Measurements from ENCODE around the gene TBP. TPM values are rescaled to one million over a fixed set of nuclear protein-coding genes. Genes with fewer than 3 reads are reported as not detected.
A peak's percentile ranks its signal among the peaks of the same experiment; 100 is the strongest.

TBP gene
- total RNA-seq, 1 donor from 2014 or later: 21.6 TPM

DNA sequence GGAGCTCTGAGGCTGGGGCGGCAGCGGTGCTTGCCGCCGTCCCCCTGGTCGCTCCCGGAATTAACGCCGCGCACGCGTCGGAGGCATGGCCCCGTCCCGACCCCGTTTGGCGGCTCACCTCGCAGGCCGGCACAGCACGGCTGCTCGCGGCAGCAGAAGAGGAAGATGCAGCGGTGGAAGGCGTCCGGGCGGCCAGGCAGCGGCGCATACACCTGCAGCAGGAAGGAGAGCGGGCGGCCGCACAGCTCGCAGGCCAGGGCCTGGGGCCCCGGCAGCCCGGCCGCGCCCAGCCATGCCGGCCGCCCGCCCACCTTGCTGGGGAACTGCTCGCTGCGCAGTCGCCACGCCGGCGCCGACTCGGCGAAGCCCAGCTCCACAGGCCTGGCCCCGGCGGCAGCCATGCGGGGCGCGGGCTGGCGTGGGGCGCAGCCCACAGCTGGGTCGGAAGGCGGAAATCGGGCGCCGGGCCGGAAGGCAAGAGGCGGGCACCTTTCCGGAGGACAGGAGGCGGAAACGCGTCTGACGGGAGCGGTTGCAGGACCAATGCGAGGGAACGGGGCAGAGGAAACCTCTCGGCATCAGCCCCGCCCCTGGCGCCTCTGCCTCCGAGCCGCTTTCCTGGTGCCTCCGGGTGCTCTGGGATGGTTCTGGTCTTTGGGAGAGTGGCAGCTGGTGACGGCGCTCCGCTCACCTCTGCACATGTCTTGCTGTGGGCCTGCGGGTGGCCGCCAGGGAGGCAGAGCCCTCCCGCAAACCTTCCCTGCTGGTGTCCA lies 30.2 kb downstream of the TBP start, which contains the start of gene PDCD2:
PDCD2 (minus strand) TSS at position 457 of the 773 bp plus-strand sequence; CDS start at position 401, 56 bp downstream.
- ATAC-seq (ENCODE audit: low read depth) (peak; percentile 95), DNase-seq (peak; percentile 86)
- POLR2A ChIA-PET: interaction anchor here (0.7 to 2.0 kb wide), 6 partner anchors 15 to 883 kb away, joined by 3 to 40 read pairs (median 6); partner anchors contain the start of genes C6orf120, DYNLT2, ERMARD and PSMB1
- CTCF ChIA-PET: interaction anchor here (1.1 to 1.3 kb wide), 2 partner anchors 25 to 31 kb away, joined by 3 to 10 read pairs; partner anchors contain the start of genes PSMB1 and TBP
- Mint-ChIP-seq H3K9me3 (no peaks in the 10 kb centered on the region), H3K4me1 (peaks cover 20% of the 10 kb centered on the region), H3K36me3 (ENCODE audit: low read depth) (peaks cover 43% of the 10 kb centered on the region), H3K4me3 (peak within 1 kb of the TSS; percentile 98), H3K27ac (peak within 1 kb of the TSS; percentile 94), H3K27me3 (no peaks in the 10 kb centered on the region)
- TF ChIP-seq CTCF (IDR thresholded peaks at IDR 0.05): no peak
- intact Hi-C loops (cut with micrococcal nuclease): loop anchor here (1.0 to 10.0 kb wide), 5 partner anchors 30 to 882 kb away; partner anchors contain the start of genes C6orf120, DYNLT2, ERMARD and FAM120B

- peaks cover 38% of the 10 kb centered on the region for H3K36me3 Mint-ChIP-seq (ENCODE audit: low read depth)
- peaks cover 4% of the 10 kb centered on the region for H3K27me3 Mint-ChIP-seq
- no peak for ATAC-seq (ENCODE audit: low read depth)
- POLR2A ChIA-PET: interaction anchor here (1.1 to 2.0 kb wide), 3 partner anchors 32 to 883 kb away, joined by 3 to 40 read pairs (median 4); partner anchors contain the start of genes C6orf120, PSMB1, TBP and WDR27
- H3K4me3 Mint-ChIP-seq: peak overlapping the region; percentile 98
- intact Hi-C loops (cut with micrococcal nuclease): loop anchor here (1.0 to 10.0 kb wide), 5 partner anchors 31 to 883 kb away; partner anchors contain the start of genes C6orf120, DYNLT2, ERMARD and FAM120B
- H3K27ac Mint-ChIP-seq: peak overlapping the region; percentile 94
- peaks cover 20% of the 10 kb centered on the region for H3K4me1 Mint-ChIP-seq
- H3K9me3 Mint-ChIP-seq: no peaks in the 10 kb centered on the region
- CTCF ChIA-PET: interaction anchor here (1.1 to 1.3 kb wide), 2 partner anchors 26 to 31 kb away, joined by 3 to 10 read pairs; partner anchors contain the start of genes PSMB1 and TBP
- no peak for DNase-seq
- no peak for TF ChIP-seq CTCF (IDR thresholded peaks at IDR 0.05)
Measured at GRCh38 chr6:170584954-170585498, 30.9 kb downstream of the TBP start.

DNA sequence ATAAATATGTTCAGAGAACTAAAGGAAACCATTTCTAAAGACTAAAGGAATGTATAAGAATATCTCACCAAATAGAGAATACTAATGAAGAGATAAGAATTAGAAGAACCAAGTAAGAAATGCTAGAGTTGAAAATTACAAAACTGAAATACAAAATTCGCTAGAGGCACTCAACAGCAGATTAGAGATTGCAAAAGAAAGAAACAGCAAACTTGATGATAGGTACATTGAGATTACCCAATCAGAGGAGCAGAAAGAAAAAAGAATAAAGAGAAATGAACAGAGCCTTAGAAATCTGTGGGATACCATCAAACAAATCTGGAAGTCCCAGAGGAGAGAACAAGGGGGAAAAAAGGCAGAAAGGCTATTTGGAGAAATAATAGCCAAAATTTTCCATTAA lies 36.6 kb downstream of the TBP start:
- H3K4me3 Mint-ChIP-seq: no peak overlapping the region
- no peak for TF ChIP-seq CTCF (IDR thresholded peaks at IDR 0.05)
- ATAC-seq (ENCODE audit: low read depth): no peak
- peaks cover 31% of the 10 kb centered on the region for H3K9me3 Mint-ChIP-seq
- peaks cover 20% of the 10 kb centered on the region for H3K27me3 Mint-ChIP-seq
- peaks cover 7% of the 10 kb centered on the region for H3K36me3 Mint-ChIP-seq (ENCODE audit: low read depth)
- ChIA-PET POLR2A (no interaction called here), CTCF (no interaction called here)
- intact Hi-C loops (cut with micrococcal nuclease): no loop called here
- H3K27ac Mint-ChIP-seq: no peak overlapping the region
- no peaks in the 10 kb centered on the region for H3K4me1 Mint-ChIP-seq
- no peak for DNase-seq

GRCh38 chr6:170596426-170596825 lies 42.3 kb downstream of the TBP start:
- peaks cover 22% of the 10 kb centered on the region for H3K27me3 Mint-ChIP-seq

More at GRCh38 chr6:170596426-170596825, 42.3 kb downstream of the TBP start:
- Mint-ChIP-seq H3K9me3 (peaks cover 19% of the 10 kb centered on the region), H3K27ac (no peak overlapping the region), H3K4me3 (no peak overlapping the region), H3K4me1 (no peaks in the 10 kb centered on the region), H3K36me3 (ENCODE audit: low read depth) (peaks cover 4% of the 10 kb centered on the region)
- TF ChIP-seq CTCF (IDR thresholded peaks at IDR 0.05): no peak
- intact Hi-C loops (cut with micrococcal nuclease): no loop called here
- ATAC-seq (ENCODE audit: low read depth): no peak
- ChIA-PET POLR2A (no interaction called here), CTCF (no interaction called here)
- no peak for DNase-seq

Data from activated B cell treated with CpG ODN at 0.5 μM for 24 hours (primary cell).